Measurements from ENCODE around the gene COL4A6.

Gene COL4A6

GRCh38 chrX:108157628-108158027 lies 280.6 kb downstream of the COL4A6 start:
- CTCF ChIA-PET: interaction anchor here (0.5 to 1.0 kb wide), 2 partner anchors 13 to 203 kb away, joined by 3 read pairs; no protein-coding TSS in a partner anchor
- Histone ChIP-seq H3K9me3 (ENCODE audit: control insufficient read depth, insufficient read depth, low read depth, low read length) (no peaks in the 10 kb centered on the region), H3K4me1 (ENCODE audit: control insufficient read depth, insufficient read depth, low read length) (no peaks in the 10 kb centered on the region), H3K27ac (ENCODE audit: extremely low read depth, low read depth, low read length) (no peak overlapping the region), H3K36me3 (ENCODE audit: control insufficient read depth in 2 of 2, insufficient read depth in 1 of 2, low read length in 2 of 2) (peaks cover 0 to 17% of the 10 kb centered on the region in 2 experiments; a peak in 1 of 3 replicates), H3K4me3 (ENCODE audit: low read depth, low read length) (no peak overlapping the region)
- TF ChIP-seq OSR2 (tag by site-specific recombination; IDR thresholded peaks at IDR 0.05) (no peak), SP7 (tag by site-specific recombination; IDR thresholded peaks at IDR 0.05) (no peak), BCL6B (tag by site-specific recombination; IDR thresholded peaks at IDR 0.05) (no peak), HOXA7 (CRISPR knock-in tag; IDR thresholded peaks at IDR 0.05; ENCODE audit: borderline replicate concordance) (no peak), PRDM2 (tag by site-specific recombination; IDR thresholded peaks at IDR 0.05; ENCODE audit: borderline replicate concordance) (no peak), BCL11B (tag by site-specific recombination; IDR thresholded peaks at IDR 0.05; ENCODE audit: low read depth) (no peak), ZFP69B (tag by site-specific recombination; IDR thresholded peaks at IDR 0.05) (no peak), ZNF558 (tag by site-specific recombination; IDR thresholded peaks at IDR 0.05) (no peak), ZNF518A (tag by site-specific recombination; conservative IDR thresholded peaks at IDR 0.05; ENCODE audit: low read depth) (no peak), ZNF148 (tag by site-specific recombination; IDR thresholded peaks at IDR 0.05; ENCODE audit: borderline replicate concordance) (no peak), ZNF311 (tag by site-specific recombination; IDR thresholded peaks at IDR 0.05; ENCODE audit: borderline replicate concordance) (no peak), ZNF692 (tag by site-specific recombination; IDR thresholded peaks at IDR 0.05) (no peak), ZBTB10 (tag by site-specific recombination; IDR thresholded peaks at IDR 0.05) (no peak)
- POLR2A ChIA-PET: no interaction called here
